Thoracic aorta (tissue), 2 donors: Measurements from ENCODE around the gene NCKAP5. TPM values are rescaled to one million over a fixed set of nuclear protein-coding genes. Genes with fewer than 3 reads are reported as not detected.

Experiments used
- ATAC-seq: fragments of 150-250 bp; one replicate; pipeline ENCODE4 v1.8.0; 2017; ENCODE audit warnings: low read depth; ENCODE audit not compliant: insufficient number of reproducible peaks, low FRiP score
- DNase-seq: peaks from one replicate; pipeline ENCODE4 v3.0.0-alpha.2; 2020; ENCODE audit warnings: low spot score
- H3K27ac ChIP-seq, 2 donors: fragments of 200-600 bp; sonication (generic); 1 replicate in 1 of 2; 2 replicates in 1 of 2; pipeline ENCODE4 v1.5.1; 2016; ENCODE audit warnings: mild to moderate bottlenecking in 2 of 2, moderate library complexity in 2 of 2
- H3K27me3 ChIP-seq: fragments of 200-600 bp; sonication (generic); replicated peaks from 2 replicates; pipeline ENCODE4 v1.6.0; 2016; ENCODE audit warnings: mild to moderate bottlenecking; ENCODE audit not compliant: insufficient read depth
- H3K36me3 ChIP-seq: fragments of 200-600 bp; sonication (generic); one replicate; pipeline ENCODE4 v1.5.1; 2016
- H3K4me1 ChIP-seq, 2 donors: fragments of 200-600 bp; sonication (generic); 1 replicate in 1 of 2; 2 replicates in 1 of 2; pipeline versions ENCODE4 v1.5.1 to v1.6.0; 2016; ENCODE audit warnings: low read depth in 2 of 2, mild to moderate bottlenecking in 1 of 2; ENCODE audit not compliant: control insufficient read depth in 1 of 2
- H3K4me3 ChIP-seq: fragments of 200-600 bp; sonication (generic); 2 replicates; pipeline ENCODE4 v1.5.1; 2016; ENCODE audit warnings: mild to moderate bottlenecking
- H3K9me3 ChIP-seq: fragments of 200-600 bp; sonication (generic); 2 replicates; pipeline ENCODE4 v1.5.1; 2016
- CTCF ChIP-seq: fragments of 200-600 bp; sonication (generic); IDR thresholded peaks from one replicate; pipeline ENCODE4 v1.5.1; 2019; ENCODE audit warnings: antibody characterized with exemption
- total RNA-seq, 2 donors: library from RNA; depleted of rRNA; stranded (reverse); fragments of >200 nt; gene quantifications; one replicate each; pipeline versions ENCODE4 v1.1.0 to v1.2.3, GENCODE V29; 2016

The NCKAP5 gene
- total RNA-seq, 2 donors from 2014 or later = 1.2 to 1.9 TPM

GRCh38 chr2:133104871-133105270 is 463.4 kb downstream of the NCKAP5 start:
- TF ChIP-seq CTCF = no peak
- Histone ChIP-seq H3K27ac (no peak overlapping the region), H3K4me3 (no peak overlapping the region), H3K27me3 (no peaks in the 10 kb centered on the region), H3K9me3 (no peaks in the 10 kb centered on the region), H3K36me3 (no peaks in the 10 kb centered on the region), H3K4me1 (no peaks in the 10 kb centered on the region)
- DNase-seq (no peak), ATAC-seq (no peak)

GRCh38 chr2:133098787-133099186 is 469.5 kb downstream of the NCKAP5 start:
- TF ChIP-seq CTCF = no peak
- H3K27ac ChIP-seq = no peak overlapping the region
- H3K9me3 ChIP-seq = no peaks in the 10 kb centered on the region
- H3K27me3 ChIP-seq = no peaks in the 10 kb centered on the region
- H3K4me3 ChIP-seq = no peak overlapping the region
- DNase-seq = no peak
- no peak for ATAC-seq
- no peaks in the 10 kb centered on the region for H3K4me1 ChIP-seq
- no peaks in the 10 kb centered on the region for H3K36me3 ChIP-seq

GRCh38 chr2:133097666-133098065 is 470.6 kb downstream of the NCKAP5 start:
- no peaks in the 10 kb centered on the region for H3K4me1 ChIP-seq
- no peak for TF ChIP-seq CTCF
- H3K9me3 ChIP-seq = no peaks in the 10 kb centered on the region
- DNase-seq (no peak), ATAC-seq (no peak)
- no peak overlapping the region for H3K4me3 ChIP-seq
- no peak overlapping the region for H3K27ac ChIP-seq
- H3K36me3 ChIP-seq = no peaks in the 10 kb centered on the region
- H3K27me3 ChIP-seq = no peaks in the 10 kb centered on the region

- H3K27ac ChIP-seq = no peak overlapping the region
- no peak for TF ChIP-seq CTCF
Measured at GRCh38 chr2:133092571-133092970, 475.7 kb downstream of the NCKAP5 start.

GRCh38 chr2:133090358-133090757 is 477.9 kb downstream of the NCKAP5 start:
- Histone ChIP-seq H3K36me3 (no peaks in the 10 kb centered on the region), H3K27ac (no peak overlapping the region), H3K4me1 (no peaks in the 10 kb centered on the region), H3K27me3 (no peaks in the 10 kb centered on the region), H3K4me3 (no peak overlapping the region), H3K9me3 (no peaks in the 10 kb centered on the region)
- TF ChIP-seq CTCF = no peak
- DNase-seq (no peak), ATAC-seq (no peak)

More at GRCh38 chr2:133092571-133092970, 475.7 kb downstream of the NCKAP5 start:
- H3K9me3 ChIP-seq = no peaks in the 10 kb centered on the region
- no peak for ATAC-seq
- no peaks in the 10 kb centered on the region for H3K36me3 ChIP-seq
- no peak overlapping the region for H3K4me3 ChIP-seq
- H3K4me1 ChIP-seq = no peaks in the 10 kb centered on the region
- no peaks in the 10 kb centered on the region for H3K27me3 ChIP-seq
- DNase-seq = no peak
